ENCODE results near the gene MAPK10.

MAPK10 gene

GRCh38 chr4:86272669-86273068 is 87.2 kb downstream of the MAPK10 start:
- DNase-seq: no peak

- DNase-seq: no peak
These were observed 88.8 kb downstream of the MAPK10 start for GRCh38 chr4:86271057-86271456.

GRCh38 chr4:86269354-86269753 is 90.5 kb downstream of the MAPK10 start:
- no peak for DNase-seq

GRCh38 chr4:86264241-86264640 is 95.6 kb downstream of the MAPK10 start:
- no peak for DNase-seq

- no peak for DNase-seq
These were observed 98.2 kb downstream of the MAPK10 start for GRCh38 chr4:86261636-86262035.

GRCh38 chr4:86256086-86256485 is 103.8 kb downstream of the MAPK10 start:
- no peak for DNase-seq

- no peak for DNase-seq
These were observed 109.2 kb downstream of the MAPK10 start for GRCh38 chr4:86250619-86251018.

GRCh38 chr4:86250006-86250405 is 109.8 kb downstream of the MAPK10 start:
- no peak for DNase-seq

GRCh38 chr4:86249074-86249473 is 110.8 kb downstream of the MAPK10 start:
- DNase-seq: no peak

GRCh38 chr4:86247906-86248305 is 111.9 kb downstream of the MAPK10 start:
- DNase-seq: no peak

GRCh38 chr4:86247320-86247719 is 112.5 kb downstream of the MAPK10 start:
- DNase-seq: no peak

GRCh38 chr4:86243750-86244149 is 116.1 kb downstream of the MAPK10 start:
- no peak for DNase-seq

- DNase-seq: no peak
These were observed 117.2 kb downstream of the MAPK10 start for GRCh38 chr4:86242677-86243076.

GRCh38 chr4:86235549-86235948 is 124.3 kb downstream of the MAPK10 start:
- DNase-seq: no peak

- no peak for DNase-seq
These were observed 126.2 kb downstream of the MAPK10 start for GRCh38 chr4:86233681-86234080.

GRCh38 chr4:86233090-86233489 is 126.8 kb downstream of the MAPK10 start:
- DNase-seq: no peak

GRCh38 chr4:86223472-86223871 is 136.4 kb downstream of the MAPK10 start:
- DNase-seq: no peak

GRCh38 chr4:86221002-86221401 is 138.9 kb downstream of the MAPK10 start:
- DNase-seq: no peak

GRCh38 chr4:86220121-86220520 is 139.7 kb downstream of the MAPK10 start:
- DNase-seq: no peak

GRCh38 chr4:86218746-86219473 is 140.9 kb downstream of the MAPK10 start:
- DNase-seq: no peak

GRCh38 chr4:86203176-86203575 is 156.7 kb downstream of the MAPK10 start:
- DNase-seq: no peak

- no peak for DNase-seq
These were observed 174.2 kb downstream of the MAPK10 start for GRCh38 chr4:86185659-86186058.

- DNase-seq: no peak
These were observed 175.0 kb downstream of the MAPK10 start for GRCh38 chr4:86184901-86185285.

GRCh38 chr4:86184216-86184900 is 175.5 kb downstream of the MAPK10 start:
- DNase-seq: no peak

GRCh38 chr4:86181585-86181984 is 178.3 kb downstream of the MAPK10 start:
- DNase-seq: no peak
